HG02840 (cell line): Measurements from ENCODE around the gene ETF1.

Experiments
- ATAC-seq: cut with Tn5 transposase; IDR thresholded peaks from one replicate; pipeline ENCODE4 v1.9.1; 2021; ENCODE audit warnings: mild to moderate bottlenecking, moderate library complexity, moderate number of reproducible peaks; ENCODE audit not compliant: unreplicated experiment, low FRiP score

The ETF1 gene

GRCh38 chr5:138564242-138564641 lies 21.2 kb upstream of the ETF1 start:
- no peak for ATAC-seq

- ATAC-seq, result no peak
Measured at GRCh38 chr5:138563340-138564118, 20.5 kb upstream of the ETF1 start.

DNA sequence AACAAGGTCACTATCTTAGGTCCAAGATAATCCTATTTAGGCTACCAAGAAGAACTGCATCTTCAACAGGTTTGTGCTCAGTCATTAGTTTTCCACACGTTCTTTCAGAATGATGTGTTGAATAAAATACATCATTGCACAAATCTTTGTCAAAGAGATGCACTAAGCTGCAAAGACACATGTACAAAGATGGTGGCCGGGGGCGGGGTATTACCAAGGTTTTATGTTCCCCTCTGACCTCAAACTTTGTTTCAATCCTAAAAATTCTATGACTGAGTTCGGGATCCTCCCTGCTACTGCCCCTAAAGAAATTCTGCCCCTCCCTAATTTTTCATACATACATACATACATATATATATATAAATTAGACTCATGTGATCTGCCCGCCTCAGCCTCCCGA lies 17.9 kb upstream of the ETF1 start:
- no peak for ATAC-seq

- no peak for ATAC-seq
Measured at GRCh38 chr5:138559937-138560336, 16.9 kb upstream of the ETF1 start.

- ATAC-seq, result no peak
Measured at GRCh38 chr5:138557677-138558076, 14.6 kb upstream of the ETF1 start.

DNA sequence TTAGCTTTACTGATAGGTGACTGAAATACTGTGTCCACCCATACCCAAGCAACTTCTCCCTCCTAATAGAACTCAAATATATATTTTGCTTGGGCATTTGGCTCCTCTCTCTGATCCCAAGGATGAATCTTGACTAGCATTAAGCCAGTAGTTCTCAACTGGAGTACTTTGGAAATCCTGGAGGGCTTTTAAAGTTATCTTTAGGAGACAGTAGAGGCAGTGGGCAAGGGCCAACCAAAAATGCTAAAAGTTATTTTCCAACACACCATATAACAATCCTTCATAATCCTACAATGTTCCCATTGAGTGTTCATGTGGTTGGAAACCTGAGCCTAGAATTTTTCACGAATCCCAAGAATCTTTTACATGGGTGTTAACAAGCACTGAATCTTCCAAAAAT lies 11.1 kb upstream of the ETF1 start:
- no peak for ATAC-seq

DNA sequence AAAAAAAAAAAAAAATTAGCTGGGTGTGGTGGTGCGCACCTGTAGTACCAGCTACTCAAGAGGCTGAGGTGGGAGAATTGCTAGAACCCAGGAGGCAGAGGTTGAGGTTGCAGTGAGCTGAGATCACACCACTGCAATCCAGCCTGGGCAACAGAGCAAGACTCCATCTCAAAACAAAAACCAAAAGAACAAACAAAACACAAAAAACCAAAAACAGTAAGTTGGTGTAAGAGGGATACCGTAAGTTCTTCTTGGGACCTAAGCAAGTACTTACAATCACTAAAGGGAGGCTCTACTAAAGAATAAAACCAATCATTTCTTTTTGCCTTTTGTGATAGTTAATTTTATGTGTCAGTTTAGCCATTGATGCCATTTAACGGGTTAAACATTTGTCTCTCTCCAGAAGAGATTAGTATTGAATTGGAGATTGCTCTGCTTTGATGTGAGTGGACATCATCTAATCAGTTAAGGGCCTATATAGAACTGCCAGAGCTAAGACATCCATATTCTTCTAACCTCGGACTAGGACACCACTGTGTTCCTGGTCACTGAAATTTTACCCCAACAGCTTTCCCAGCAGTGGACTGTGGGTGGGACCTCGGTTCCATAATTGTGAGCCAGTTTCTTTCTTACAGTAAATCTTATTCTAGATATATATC lies 10.5 kb upstream of the ETF1 start:
- ATAC-seq, result no peak

GRCh38 chr5:138552657-138553056 lies 9.6 kb upstream of the ETF1 start:
- ATAC-seq, result no peak

DNA sequence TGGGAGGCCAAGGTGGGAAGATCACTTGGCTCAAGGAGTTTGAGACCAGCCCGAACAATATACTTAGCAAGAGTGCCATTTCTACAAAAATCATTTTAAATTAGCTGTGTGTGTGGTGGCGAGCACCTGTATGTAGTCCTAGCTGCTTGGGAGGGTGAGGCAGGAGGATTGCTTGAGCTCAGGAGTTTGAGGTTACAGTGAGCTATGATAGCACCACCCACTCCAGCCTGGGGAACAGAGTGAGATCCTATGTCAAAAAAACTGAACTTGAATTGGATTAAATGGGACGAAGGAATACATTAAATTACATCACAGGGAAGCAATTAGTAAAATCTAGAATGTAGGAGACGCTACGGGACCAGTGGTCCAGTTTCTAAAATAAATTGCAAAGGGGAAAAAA lies 6.4 kb upstream of the ETF1 start:
- ATAC-seq, result no peak

GRCh38 chr5:138545919-138546562 lies 3.0 kb upstream of the ETF1 start:
- no peak for ATAC-seq

GRCh38 chr5:138544181-138545134 lies 1.4 kb upstream of the ETF1 start:
- no peak for ATAC-seq

- ATAC-seq, result peak; percentile 33
Measured at GRCh38 chr5:138543730-138544104, 681 bp upstream of the ETF1 start.

DNA sequence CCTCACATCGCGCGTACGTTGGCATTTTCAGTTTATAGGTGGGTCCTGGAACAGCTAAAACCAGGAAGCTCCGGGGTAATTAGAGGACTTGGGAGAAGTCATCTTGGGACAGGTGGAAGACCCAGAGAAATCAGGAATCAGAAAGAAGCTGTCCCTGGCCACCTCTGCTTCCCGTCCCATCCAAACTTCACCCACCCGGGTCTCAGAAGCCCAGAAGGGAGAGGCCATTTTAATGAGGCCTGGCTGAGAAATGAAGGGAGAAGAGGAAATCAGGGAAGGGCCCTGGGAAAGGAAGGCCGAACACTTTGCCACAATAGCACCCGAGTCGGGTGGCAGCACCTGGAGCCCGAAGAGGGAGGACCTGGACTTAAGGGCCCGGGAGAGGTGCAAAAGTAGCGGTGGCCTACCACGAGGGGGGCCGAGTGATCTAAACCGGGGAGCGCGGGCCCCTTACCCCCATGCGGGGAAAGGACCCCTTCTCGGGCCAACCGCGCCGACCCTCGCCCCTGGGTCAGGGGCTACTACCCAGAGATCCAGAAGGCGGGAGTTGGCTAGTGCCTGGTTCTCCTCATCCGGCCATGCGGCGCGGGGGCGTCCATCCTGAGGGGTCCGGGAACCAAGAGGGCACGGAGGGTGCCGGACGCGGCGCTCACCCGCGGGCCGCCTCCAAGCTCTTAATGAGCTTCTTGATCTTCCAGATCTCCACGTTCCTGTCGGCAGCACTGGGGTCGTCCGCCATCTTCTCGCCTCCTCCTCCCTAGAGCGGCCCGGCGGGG lies 668 bp downstream of the ETF1 start:
- ATAC-seq, result peak; percentile 11

- no peak for ATAC-seq
Measured at GRCh38 chr5:138541511-138542179, 1.4 kb downstream of the ETF1 start.

DNA sequence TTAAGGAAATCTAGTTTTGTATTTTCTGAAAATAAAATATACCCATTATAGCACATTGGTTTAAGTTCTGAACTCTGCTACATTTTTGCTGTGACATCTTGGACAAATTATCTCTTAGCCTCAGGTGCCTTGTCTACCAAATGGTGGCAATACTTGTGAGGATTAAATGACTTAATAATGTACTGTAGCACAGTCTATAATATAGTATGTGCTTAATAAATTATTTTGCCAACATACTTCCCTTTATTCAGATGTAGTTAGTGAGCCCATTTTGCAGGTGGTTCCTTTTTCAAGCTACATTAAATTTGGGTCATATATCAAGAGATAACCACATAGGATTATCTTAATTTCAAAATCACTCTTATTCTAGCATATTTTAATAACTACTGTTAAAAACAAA lies 3.2 kb downstream of the ETF1 start:
- ATAC-seq, result no peak

GRCh38 chr5:138538943-138539627 lies 4.0 kb downstream of the ETF1 start:
- ATAC-seq, result no peak

DNA sequence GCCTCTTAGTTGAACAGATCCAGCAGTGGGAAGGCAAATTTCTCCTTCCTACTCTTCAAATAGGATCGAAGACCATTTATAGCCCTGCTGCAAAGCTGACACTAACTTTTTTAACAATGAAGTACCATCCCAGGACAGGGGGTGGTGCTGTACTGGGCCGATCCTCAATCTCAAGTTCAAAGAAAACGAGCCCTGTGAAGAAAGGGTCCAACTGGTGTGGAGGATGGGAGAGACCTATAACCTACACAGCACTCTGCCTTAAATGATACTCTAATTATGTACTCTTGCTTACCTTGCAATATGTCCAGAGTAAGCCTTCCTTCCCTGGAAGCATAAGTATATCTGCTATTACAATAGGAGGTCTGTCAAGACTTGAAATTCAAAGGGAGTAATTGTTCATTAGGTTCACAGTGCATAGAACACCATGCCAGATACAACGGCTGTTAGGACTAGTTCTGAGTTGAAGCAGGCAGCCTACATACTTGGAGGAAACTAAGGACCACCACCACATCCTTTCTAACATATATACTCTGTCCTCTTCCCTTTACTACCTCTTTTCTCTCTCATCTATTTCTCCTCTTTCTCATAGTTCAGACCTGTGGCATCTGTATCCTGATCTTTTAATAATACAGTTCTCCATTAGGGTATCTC lies 6.2 kb downstream of the ETF1 start:
- ATAC-seq, result no peak

GRCh38 chr5:138536215-138536614 lies 6.8 kb downstream of the ETF1 start:
- ATAC-seq, result no peak
